Measurements from ENCODE around the gene MAD2L1BP. TPM values are rescaled to one million over a fixed set of nuclear protein-coding genes. Genes with fewer than 3 reads are reported as not detected.
"Not testable (repeated sequence)": the region's sequence is repeated elsewhere in the genome, so short reads cannot be mapped to it uniquely, and the experiment has no call there.

MAD2L1BP gene
- total RNA-seq, 3 donors from 2014 or later (not counting 1 experiment from before 2014, with no cell fraction given) = 29.9 to 43.3 (median 38.3) TPM

DNA sequence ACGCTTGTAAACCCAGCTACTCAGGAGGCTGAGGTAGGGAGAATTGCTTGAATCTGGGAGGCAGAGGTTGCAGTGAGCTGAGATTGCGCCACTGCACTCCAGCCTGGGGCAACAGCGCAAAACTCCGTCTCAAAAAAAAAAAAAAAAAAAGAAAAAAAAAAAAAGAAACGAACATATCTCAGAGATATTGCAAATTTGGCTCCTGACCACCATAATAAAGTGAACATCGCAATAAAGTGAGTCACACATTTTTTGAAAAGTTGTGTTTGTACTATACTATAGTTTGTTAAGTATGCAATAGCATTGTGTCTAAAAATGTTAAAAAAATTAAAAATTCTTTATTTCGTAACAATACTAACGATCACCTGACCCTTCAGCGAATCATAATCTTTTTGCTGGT is 22.5 kb downstream of the MAD2L1BP start:
- intact Hi-C loops (cut with micrococcal nuclease) = no loop called here

GRCh38 chr6:43662948-43663347 is 27.3 kb downstream of the MAD2L1BP start:
- DNase-seq; intact Hi-C loops (cut with micrococcal nuclease); H3K9me3 ChIP-seq (ENCODE audit: control insufficient read depth, insufficient read depth, low read length); H3K27me3 ChIP-seq (ENCODE audit: control insufficient read depth, insufficient read depth, low read length); H3K4me3 ChIP-seq (ENCODE audit: low read length); H3K9me3 Mint-ChIP-seq; H3K27me3 Mint-ChIP-seq (ENCODE audit: low read depth in 2 of 2); H3K4me3 Mint-ChIP-seq; H3K36me3 Mint-ChIP-seq; H3K27ac Mint-ChIP-seq; H3K36me3 ChIP-seq (ENCODE audit: control insufficient read depth, insufficient read depth, low read length); H3K27ac ChIP-seq (ENCODE audit: low read length); ATAC-seq: not testable (repeated sequence)
- 100% methylated on average over 4 of the region's 5 CpGs for WGBS (ENCODE audit: insufficient coverage)
- H3K4me1 ChIP-seq (ENCODE audit: control insufficient read depth, insufficient read depth, low read length) = peaks cover 11% of the 10 kb centered on the region
- H3K4me1 Mint-ChIP-seq = peaks cover 5 to 15% of the 10 kb centered on the region in 2 donors

More for the DNA sequence above, 22.5 kb downstream of the MAD2L1BP start:
- no peak for ATAC-seq
- Histone ChIP-seq H3K36me3 (ENCODE audit: control insufficient read depth, insufficient read depth, low read length) (no peaks in the 10 kb centered on the region), H3K4me3 (ENCODE audit: low read length) (no peak overlapping the region), H3K27me3 (ENCODE audit: control insufficient read depth, insufficient read depth, low read length) (no peaks in the 10 kb centered on the region), H3K9me3 (ENCODE audit: control insufficient read depth, insufficient read depth, low read length) (no peaks in the 10 kb centered on the region), H3K27ac (ENCODE audit: low read length) (no peak overlapping the region), H3K4me1 (ENCODE audit: control insufficient read depth, insufficient read depth, low read length) (no peaks in the 10 kb centered on the region)
- Mint-ChIP-seq H3K27ac (no peak overlapping the region), H3K27me3 (ENCODE audit: low read depth in 2 of 2) (peaks cover 0 to 3% of the 10 kb centered on the region in 2 donors), H3K4me1 (peaks cover 0 to 4% of the 10 kb centered on the region in 2 donors), H3K4me3 (no peak overlapping the region), H3K36me3 (no peaks in the 10 kb centered on the region), H3K9me3 (no peaks in the 10 kb centered on the region)
- no peak for DNase-seq
- TF ChIP-seq CTCF (IDR thresholded peaks at IDR 0.05) = no peak
- 95% methylated on average over 7 of the region's 9 CpGs for WGBS (ENCODE audit: insufficient coverage)

GRCh38 chr6:43665376-43665775 is 29.7 kb downstream of the MAD2L1BP start:
- no peak for ATAC-seq
- Mint-ChIP-seq H3K4me1 (peaks cover 6 to 18% of the 10 kb centered on the region in 2 donors), H3K36me3 (no peaks in the 10 kb centered on the region), H3K27ac (no peak overlapping the region), H3K9me3 (no peaks in the 10 kb centered on the region), H3K27me3 (ENCODE audit: low read depth in 2 of 2) (no peaks in the 10 kb centered on the region), H3K4me3 (no peak overlapping the region)
- Histone ChIP-seq H3K9me3 (ENCODE audit: control insufficient read depth, insufficient read depth, low read length) (no peaks in the 10 kb centered on the region), H3K4me3 (ENCODE audit: low read length) (no peak overlapping the region), H3K27ac (ENCODE audit: low read length) (no peak overlapping the region), H3K27me3 (ENCODE audit: control insufficient read depth, insufficient read depth, low read length) (no peaks in the 10 kb centered on the region), H3K4me1 (ENCODE audit: control insufficient read depth, insufficient read depth, low read length) (peaks cover 17% of the 10 kb centered on the region), H3K36me3 (ENCODE audit: control insufficient read depth, insufficient read depth, low read length) (no peaks in the 10 kb centered on the region)
- intact Hi-C loops (cut with micrococcal nuclease) = loop anchor here (5.0 kb wide), 1 partner anchor 107 kb away; the partner anchor contains the start of gene VEGFA
- DNase-seq = no peak
- TF ChIP-seq CTCF (IDR thresholded peaks at IDR 0.05) = no peak
- 73% methylated on average over 1 of the region's 1 CpG for WGBS (ENCODE audit: insufficient coverage)

DNA sequence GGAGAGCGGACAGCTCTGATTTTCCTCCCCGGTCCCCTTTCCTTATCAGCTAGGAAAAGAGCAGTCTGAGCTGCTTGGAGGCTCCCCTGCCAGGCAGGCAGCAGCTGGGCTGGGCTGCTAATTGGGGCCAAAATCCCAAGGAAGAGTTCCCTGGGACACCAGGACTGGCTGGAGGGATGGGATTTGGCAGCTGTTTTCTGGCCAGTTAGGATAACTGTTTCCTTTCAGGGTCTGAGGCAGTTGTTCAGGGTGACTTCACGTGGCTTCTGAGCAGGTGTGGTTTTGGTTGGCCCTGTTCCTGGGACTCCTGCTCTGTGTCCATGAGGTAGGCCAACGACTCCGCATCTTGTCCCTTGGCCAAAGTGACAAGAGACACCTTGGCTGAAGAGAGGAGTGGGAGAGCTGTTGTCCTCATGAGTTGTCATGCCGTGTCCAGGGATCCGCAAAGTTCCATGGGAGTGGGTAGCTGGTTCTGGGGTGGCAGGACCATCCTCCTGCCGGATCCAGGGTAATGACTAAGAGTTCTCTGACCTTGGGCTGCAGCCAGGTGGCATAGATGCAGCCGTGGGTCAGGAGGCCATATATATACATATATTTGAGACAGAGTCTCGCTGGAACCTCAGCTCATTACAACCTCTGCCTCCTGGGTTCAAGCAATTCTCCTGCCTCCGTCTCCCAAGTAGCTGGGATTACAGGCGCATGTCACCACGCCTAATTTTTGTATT is 30.7 kb downstream of the MAD2L1BP start:
- Mint-ChIP-seq H3K9me3 (no peaks in the 10 kb centered on the region), H3K36me3 (no peaks in the 10 kb centered on the region), H3K27ac (no peak overlapping the region), H3K27me3 (ENCODE audit: low read depth in 2 of 2) (no peaks in the 10 kb centered on the region), H3K4me1 (peaks cover 6 to 18% of the 10 kb centered on the region in 2 donors), H3K4me3 (no peak overlapping the region)
- H3K36me3 ChIP-seq (ENCODE audit: control insufficient read depth, insufficient read depth, low read length) = peaks cover 7% of the 10 kb centered on the region
- no peaks in the 10 kb centered on the region for H3K9me3 ChIP-seq (ENCODE audit: control insufficient read depth, insufficient read depth, low read length)
- no peak overlapping the region for H3K4me3 ChIP-seq (ENCODE audit: low read length)
- DNase-seq (peak in 1 of 2 donors; percentile 16), ATAC-seq (no peak)
- intact Hi-C loops (cut with micrococcal nuclease) = loop anchor here (2.0 to 5.0 kb wide), 2 partner anchors 56 to 106 kb away; partner anchors contain the start of gene VEGFA
- H3K27ac ChIP-seq (ENCODE audit: low read length) = no peak overlapping the region
- TF ChIP-seq CTCF (IDR thresholded peaks at IDR 0.05) = no peak
- WGBS (ENCODE audit: insufficient coverage) = 77% methylated on average over 13 of the region's 13 CpGs
- no peaks in the 10 kb centered on the region for H3K27me3 ChIP-seq (ENCODE audit: control insufficient read depth, insufficient read depth, low read length)
- peaks cover 17% of the 10 kb centered on the region for H3K4me1 ChIP-seq (ENCODE audit: control insufficient read depth, insufficient read depth, low read length)
